ENCODE results near the gene RNF166. TPM values are rescaled to one million over a fixed set of nuclear protein-coding genes. Genes with fewer than 3 reads are reported as not detected.

Gene RNF166
- total RNA-seq, 1 donor from 2014 or later = 19.4 TPM

GRCh38 chr16:88725609-88726407 lies 19.6 kb upstream of the RNF166 start:
- TF ChIP-seq CTCF (IDR thresholded peaks at IDR 0.05; ENCODE audit: unreplicated experiment) = no peak
- Mint-ChIP-seq H3K4me3 (ENCODE audit: low read depth) (no peak overlapping the region), H3K27ac (no peak overlapping the region), H3K9me3 (ENCODE audit: low read depth) (no peaks in the 10 kb centered on the region), H3K4me1 (ENCODE audit: low read depth) (no peaks in the 10 kb centered on the region), H3K27me3 (no peaks in the 10 kb centered on the region), H3K36me3 (ENCODE audit: insufficient read depth) (no peaks in the 10 kb centered on the region)
- DNase-seq (ENCODE audit: low spot score, unreplicated experiment) = no peak

- Mint-ChIP-seq H3K4me1 (ENCODE audit: low read depth) (no peaks in the 10 kb centered on the region), H3K27me3 (no peaks in the 10 kb centered on the region), H3K27ac (no peak overlapping the region), H3K9me3 (ENCODE audit: low read depth) (no peaks in the 10 kb centered on the region), H3K36me3 (ENCODE audit: insufficient read depth) (peaks cover 2% of the 10 kb centered on the region), H3K4me3 (ENCODE audit: low read depth) (no peak overlapping the region)
- no peak for TF ChIP-seq CTCF (IDR thresholded peaks at IDR 0.05; ENCODE audit: unreplicated experiment)
- no peak for DNase-seq (ENCODE audit: low spot score, unreplicated experiment)
Observed at GRCh38 chr16:88724855-88725555, 18.8 kb upstream of the RNF166 start.

- H3K9me3 Mint-ChIP-seq (ENCODE audit: low read depth) = no peaks in the 10 kb centered on the region
Observed at GRCh38 chr16:88723911-88724310, 17.7 kb upstream of the RNF166 start.

GRCh38 chr16:88723507-88723887 lies 17.3 kb upstream of the RNF166 start:
- H3K27me3 Mint-ChIP-seq = no peaks in the 10 kb centered on the region

More at GRCh38 chr16:88723911-88724310, 17.7 kb upstream of the RNF166 start:
- no peak for DNase-seq (ENCODE audit: low spot score, unreplicated experiment)
- no peaks in the 10 kb centered on the region for H3K4me1 Mint-ChIP-seq (ENCODE audit: low read depth)
- H3K4me3 Mint-ChIP-seq (ENCODE audit: low read depth) = no peak overlapping the region
- TF ChIP-seq CTCF (IDR thresholded peaks at IDR 0.05; ENCODE audit: unreplicated experiment) = no peak
- no peak overlapping the region for H3K27ac Mint-ChIP-seq
- peaks cover 2% of the 10 kb centered on the region for H3K36me3 Mint-ChIP-seq (ENCODE audit: insufficient read depth)
- H3K27me3 Mint-ChIP-seq = no peaks in the 10 kb centered on the region

More at GRCh38 chr16:88723507-88723887, 17.3 kb upstream of the RNF166 start:
- no peaks in the 10 kb centered on the region for H3K9me3 Mint-ChIP-seq (ENCODE audit: low read depth)
- TF ChIP-seq CTCF (IDR thresholded peaks at IDR 0.05; ENCODE audit: unreplicated experiment) = no peak
- H3K4me1 Mint-ChIP-seq (ENCODE audit: low read depth) = no peaks in the 10 kb centered on the region
- peaks cover 2% of the 10 kb centered on the region for H3K36me3 Mint-ChIP-seq (ENCODE audit: insufficient read depth)
- no peak overlapping the region for H3K4me3 Mint-ChIP-seq (ENCODE audit: low read depth)
- H3K27ac Mint-ChIP-seq = no peak overlapping the region
- DNase-seq (ENCODE audit: low spot score, unreplicated experiment) = no peak
